Subcutaneous abdominal adipose tissue (tissue), 5 donors: Measurements from ENCODE around the gene SORCS2.

Experiments used
- H3K27ac ChIP-seq: one replicate; pipeline ENCODE4 v1.7.0; 2013; ENCODE audit warnings: low read depth, mild to moderate bottlenecking, inconsistent platforms, low read length, moderate library complexity
- H3K27me3 ChIP-seq, 5 donors: one replicate each; pipeline ENCODE4 v1.7.0; 2013; ENCODE audit warnings: low read length in 5 of 5, inconsistent platforms in 1 of 5; ENCODE audit not compliant: control insufficient read depth in 5 of 5, insufficient read depth in 4 of 5
- H3K36me3 ChIP-seq, 5 donors: one replicate each; pipeline ENCODE4 v1.7.0; 2013; ENCODE audit warnings: low read length in 5 of 5; ENCODE audit not compliant: control insufficient read depth in 5 of 5, insufficient read depth in 5 of 5
- H3K4me1 ChIP-seq, 5 donors: one replicate each; pipeline ENCODE4 v1.7.0; 2013; ENCODE audit warnings: low read length in 5 of 5, mild to moderate bottlenecking in 3 of 5, moderate library complexity in 1 of 5; ENCODE audit not compliant: control insufficient read depth in 5 of 5, insufficient read depth in 5 of 5
- H3K4me3 ChIP-seq, 5 donors: one replicate each; pipeline ENCODE4 v1.7.0; 2013; ENCODE audit warnings: low read length in 5 of 5, low read depth in 1 of 5
- H3K9ac ChIP-seq, 5 donors: one replicate each; pipeline ENCODE4 v1.7.0; 2013; ENCODE audit warnings: low read length in 5 of 5, mild to moderate bottlenecking in 4 of 5, moderate library complexity in 3 of 5
- H3K9me3 ChIP-seq, 5 donors: one replicate each; pipeline ENCODE4 v1.7.0; 2013; ENCODE audit warnings: low read length in 5 of 5; ENCODE audit not compliant: control insufficient read depth in 5 of 5
- donor health status: healthy.
- donor health status: healthy.
- donor health status: healthy.
- donor health status: healthy.
- donor health status: healthy.

SORCS2 gene

GRCh38 chr4:7183780-7184460 lies 8.4 kb upstream of the SORCS2 start:
- peaks cover 8 to 25% (median 18%) of the 10 kb centered on the region in 5 donors for H3K27me3 ChIP-seq
- H3K27ac ChIP-seq: no peak overlapping the region
- H3K4me1 ChIP-seq: no peaks in the 10 kb centered on the region
- H3K9me3 ChIP-seq: peaks cover 2 to 8% (median 6%) of the 10 kb centered on the region in 5 donors
- no peak overlapping the region for H3K4me3 ChIP-seq
- no peaks in the 10 kb centered on the region for H3K36me3 ChIP-seq
- H3K9ac ChIP-seq: no peak overlapping the region

- Histone ChIP-seq H3K9ac (no peak overlapping the region), H3K4me3 (no peak overlapping the region), H3K9me3 (no peaks in the 10 kb centered on the region), H3K4me1 (no peaks in the 10 kb centered on the region), H3K27ac (no peak overlapping the region), H3K36me3 (no peaks in the 10 kb centered on the region), H3K27me3 (peaks cover 11 to 38% (median 28%) of the 10 kb centered on the region in 5 donors)
These were observed 6.8 kb upstream of the SORCS2 start for GRCh38 chr4:7185487-7186030.

DNA sequence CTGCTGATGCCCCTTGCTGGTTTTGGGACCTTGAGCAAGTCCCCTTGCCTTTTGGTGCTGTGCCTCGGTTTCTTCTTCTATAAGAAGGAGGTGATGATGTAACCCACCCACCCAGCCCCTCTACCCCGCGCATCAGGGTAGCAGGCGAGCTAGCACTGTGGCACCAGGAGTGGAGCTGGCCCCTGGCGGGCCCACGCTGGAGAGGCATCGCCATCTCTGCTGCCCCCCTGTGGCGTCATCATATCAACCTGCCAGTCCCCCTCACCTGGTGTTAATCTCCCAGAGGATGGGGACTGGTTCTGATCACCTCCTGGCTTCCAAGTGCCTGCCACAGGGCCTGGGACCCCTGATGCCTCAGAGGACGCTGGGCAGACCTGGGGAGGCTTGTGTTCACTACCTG lies 6.3 kb upstream of the SORCS2 start:
- no peak overlapping the region for H3K9ac ChIP-seq
- no peak overlapping the region for H3K27ac ChIP-seq
- H3K4me1 ChIP-seq: no peaks in the 10 kb centered on the region
- H3K9me3 ChIP-seq: no peaks in the 10 kb centered on the region
- no peaks in the 10 kb centered on the region for H3K36me3 ChIP-seq
- H3K27me3 ChIP-seq: peaks cover 11 to 40% (median 30%) of the 10 kb centered on the region in 5 donors
- H3K4me3 ChIP-seq: no peak overlapping the region

GRCh38 chr4:7186516-7187167 lies 5.7 kb upstream of the SORCS2 start:
- Histone ChIP-seq H3K9ac (no peak overlapping the region), H3K27ac (no peak overlapping the region), H3K9me3 (no peaks in the 10 kb centered on the region), H3K4me1 (no peaks in the 10 kb centered on the region), H3K36me3 (no peaks in the 10 kb centered on the region), H3K4me3 (no peak overlapping the region), H3K27me3 (peaks cover 11 to 46% (median 36%) of the 10 kb centered on the region in 5 donors)

DNA sequence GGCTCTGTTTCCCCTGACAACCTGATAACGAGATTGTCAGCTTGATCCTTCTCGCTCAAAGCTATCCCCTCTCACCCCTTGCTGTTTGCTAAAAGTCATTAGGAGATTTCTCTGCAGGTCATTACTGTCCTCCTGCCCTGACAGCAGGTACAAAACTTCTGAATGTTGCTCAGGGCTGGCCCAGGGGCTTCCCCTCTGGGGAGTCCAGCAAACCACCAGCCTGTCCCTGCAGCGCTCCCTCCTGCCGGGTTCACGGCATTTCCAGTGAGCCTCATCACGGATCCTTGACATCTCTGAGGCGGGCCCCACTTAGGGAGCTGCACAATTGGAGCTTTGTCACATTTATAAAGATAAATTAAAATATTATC lies 5.2 kb upstream of the SORCS2 start:
- H3K36me3 ChIP-seq: no peaks in the 10 kb centered on the region
- no peak overlapping the region for H3K9ac ChIP-seq
- no peaks in the 10 kb centered on the region for H3K9me3 ChIP-seq
- H3K27me3 ChIP-seq: peaks cover 11 to 46% (median 39%) of the 10 kb centered on the region in 5 donors
- H3K4me1 ChIP-seq: peaks cover 0 to 3% (median 2%) of the 10 kb centered on the region in 5 donors
- no peak overlapping the region for H3K4me3 ChIP-seq
- no peak overlapping the region for H3K27ac ChIP-seq

GRCh38 chr4:7187691-7188090 lies 4.6 kb upstream of the SORCS2 start:
- peaks cover 11 to 46% (median 39%) of the 10 kb centered on the region in 5 donors for H3K27me3 ChIP-seq
- H3K27ac ChIP-seq: no peak overlapping the region
- peaks cover 0 to 3% (median 3%) of the 10 kb centered on the region in 5 donors for H3K4me1 ChIP-seq
- no peaks in the 10 kb centered on the region for H3K36me3 ChIP-seq
- H3K4me3 ChIP-seq: no peak overlapping the region
- H3K9ac ChIP-seq: no peak overlapping the region
- H3K9me3 ChIP-seq: no peaks in the 10 kb centered on the region

GRCh38 chr4:7189066-7189465 lies 3.3 kb upstream of the SORCS2 start:
- H3K27me3 ChIP-seq: peaks cover 22 to 58% (median 51%) of the 10 kb centered on the region in 5 donors

DNA sequence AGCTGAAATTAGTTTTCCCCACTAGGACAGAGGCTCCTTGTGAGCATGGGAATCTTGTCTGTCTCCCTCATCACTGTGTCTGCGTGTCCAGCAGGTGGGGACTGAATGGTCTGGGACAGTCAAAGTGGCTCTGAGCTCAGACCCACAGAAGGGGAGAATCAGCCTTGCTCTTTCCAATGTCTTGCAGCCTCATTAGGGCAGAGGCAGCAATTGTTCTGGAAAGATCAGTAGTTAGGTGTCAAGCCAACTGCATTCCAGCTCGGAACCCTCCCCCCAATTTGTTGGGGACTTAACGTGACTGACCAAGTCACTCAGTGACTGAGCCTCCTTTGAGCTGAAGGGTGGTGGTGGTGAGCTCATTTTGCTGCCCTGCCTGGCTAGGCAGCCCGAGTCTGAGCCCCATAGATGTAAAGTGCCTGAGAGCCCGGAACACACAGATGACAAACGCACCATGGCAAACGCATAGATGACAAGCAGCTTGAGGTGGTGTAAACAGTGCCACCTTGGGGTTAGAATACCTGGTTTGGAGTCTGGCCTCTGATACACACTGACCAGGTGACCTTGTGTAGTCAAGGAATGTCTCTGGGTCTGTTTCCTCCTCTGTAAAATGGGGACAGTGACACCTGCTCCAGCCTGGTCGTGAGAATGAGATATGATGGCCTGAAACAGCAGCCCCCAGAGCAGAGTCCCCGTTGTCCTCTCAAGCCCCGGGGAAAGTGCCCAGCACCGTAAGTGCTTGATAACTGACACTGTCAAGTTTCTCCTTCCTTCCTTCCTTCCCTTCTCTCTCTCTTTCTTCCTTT lies 2.7 kb upstream of the SORCS2 start:
- no peak overlapping the region for H3K4me3 ChIP-seq
- no peak overlapping the region for H3K27ac ChIP-seq
- H3K9me3 ChIP-seq: no peaks in the 10 kb centered on the region
- H3K27me3 ChIP-seq: peaks cover 24 to 63% (median 57%) of the 10 kb centered on the region in 5 donors
- H3K4me1 ChIP-seq: peaks cover 0 to 13% (median 10%) of the 10 kb centered on the region in 5 donors
- no peak overlapping the region for H3K9ac ChIP-seq
- no peaks in the 10 kb centered on the region for H3K36me3 ChIP-seq

More at GRCh38 chr4:7189066-7189465, 3.3 kb upstream of the SORCS2 start:
- Histone ChIP-seq H3K4me3 (no peak overlapping the region), H3K9ac (no peak overlapping the region), H3K9me3 (no peaks in the 10 kb centered on the region), H3K4me1 (peaks cover 0 to 13% (median 10%) of the 10 kb centered on the region in 5 donors), H3K36me3 (no peaks in the 10 kb centered on the region), H3K27ac (no peak overlapping the region)

GRCh38 chr4:7190278-7190594 lies 2.1 kb upstream of the SORCS2 start:
- H3K4me1 ChIP-seq: peaks cover 0 to 13% (median 10%) of the 10 kb centered on the region in 5 donors
- no peak overlapping the region for H3K4me3 ChIP-seq
- H3K9ac ChIP-seq: no peak overlapping the region
- H3K36me3 ChIP-seq: no peaks in the 10 kb centered on the region
- H3K27ac ChIP-seq: no peak overlapping the region
- peaks cover 24 to 68% (median 62%) of the 10 kb centered on the region in 5 donors for H3K27me3 ChIP-seq
- H3K9me3 ChIP-seq: no peaks in the 10 kb centered on the region
